ENCODE data around the gene FHIT.

Gene FHIT

GRCh38 chr3:60290122-60290492 lies 961.1 kb downstream of the FHIT start:
- DNase-seq (ENCODE audit: low read depth, low spot score): no peak

- no peak for DNase-seq (ENCODE audit: low read depth, low spot score)
Measured at GRCh38 chr3:60289341-60290121, 961.7 kb downstream of the FHIT start.

GRCh38 chr3:60282866-60283265 lies 968.4 kb downstream of the FHIT start:
- DNase-seq (ENCODE audit: low read depth, low spot score): no peak

- no peak for DNase-seq (ENCODE audit: low read depth, low spot score)
Measured at GRCh38 chr3:60281970-60282369, 969.3 kb downstream of the FHIT start.

- peak; percentile 5 for DNase-seq (ENCODE audit: low read depth, low spot score)
Measured at GRCh38 chr3:60277361-60277800, 973.9 kb downstream of the FHIT start.

- no peak for DNase-seq (ENCODE audit: low read depth, low spot score)
Measured at GRCh38 chr3:60276615-60277014, 974.6 kb downstream of the FHIT start.

GRCh38 chr3:60274646-60275045 lies 976.6 kb downstream of the FHIT start:
- DNase-seq (ENCODE audit: low read depth, low spot score): no peak

GRCh38 chr3:60274098-60274497 lies 977.2 kb downstream of the FHIT start:
- DNase-seq (ENCODE audit: low read depth, low spot score): no peak

- no peak for DNase-seq (ENCODE audit: low read depth, low spot score)
Measured at GRCh38 chr3:60269829-60270266, 981.4 kb downstream of the FHIT start.

- DNase-seq (ENCODE audit: low read depth, low spot score): no peak
Measured at GRCh38 chr3:60269377-60269776, 981.9 kb downstream of the FHIT start.

- no peak for DNase-seq (ENCODE audit: low read depth, low spot score)
Measured at GRCh38 chr3:60268123-60268522, 983.1 kb downstream of the FHIT start.

GRCh38 chr3:60266444-60266843 lies 984.8 kb downstream of the FHIT start:
- no peak for DNase-seq (ENCODE audit: low read depth, low spot score)

- DNase-seq (ENCODE audit: low read depth, low spot score): no peak
Measured at GRCh38 chr3:60263191-60263590, 988.1 kb downstream of the FHIT start.

GRCh38 chr3:60262546-60262945 lies 988.7 kb downstream of the FHIT start:
- no peak for DNase-seq (ENCODE audit: low read depth, low spot score)

- no peak for DNase-seq (ENCODE audit: low read depth, low spot score)
Measured at GRCh38 chr3:60260546-60260945, 990.7 kb downstream of the FHIT start.

GRCh38 chr3:60250810-60251209 lies 1000.4 kb downstream of the FHIT start:
- no peak for DNase-seq (ENCODE audit: low read depth, low spot score)

GRCh38 chr3:60250206-60250605 lies 1001.0 kb downstream of the FHIT start:
- DNase-seq (ENCODE audit: low read depth, low spot score): no peak

GRCh38 chr3:60246361-60246760 lies 1004.9 kb downstream of the FHIT start:
- DNase-seq (ENCODE audit: low read depth, low spot score): no peak

- DNase-seq (ENCODE audit: low read depth, low spot score): no peak
Measured at GRCh38 chr3:60243456-60243855, 1007.8 kb downstream of the FHIT start.

GRCh38 chr3:60240492-60240891 lies 1010.8 kb downstream of the FHIT start:
- DNase-seq (ENCODE audit: low read depth, low spot score): no peak

GRCh38 chr3:60238550-60238949 lies 1012.7 kb downstream of the FHIT start:
- no peak for DNase-seq (ENCODE audit: low read depth, low spot score)

- no peak for DNase-seq (ENCODE audit: low read depth, low spot score)
Measured at GRCh38 chr3:60229502-60229901, 1021.8 kb downstream of the FHIT start.

- no peak for DNase-seq (ENCODE audit: low read depth, low spot score)
Measured at GRCh38 chr3:60228823-60229222, 1022.4 kb downstream of the FHIT start.

- no peak for DNase-seq (ENCODE audit: low read depth, low spot score)
Measured at GRCh38 chr3:60226912-60227311, 1024.3 kb downstream of the FHIT start.
